HG02938 (cell line): ENCODE results near the gene UBQLN1.
"Not testable (repeated sequence)": the region's sequence is repeated elsewhere in the genome, so short reads cannot be mapped to it uniquely, and the experiment has no call there.

Experiments used
- ATAC-seq: cut with Tn5 transposase; IDR thresholded peaks from one replicate; pipeline ENCODE4 v1.9.1; 2021; ENCODE audit warnings: mild to moderate bottlenecking, moderate library complexity; ENCODE audit not compliant: unreplicated experiment

The UBQLN1 gene

GRCh38 chr9:83636813-83637212 is 70.9 kb downstream of the UBQLN1 start:
- ATAC-seq: no peak

- no peak for ATAC-seq
Observed at GRCh38 chr9:83633676-83634075, 74.1 kb downstream of the UBQLN1 start.

DNA sequence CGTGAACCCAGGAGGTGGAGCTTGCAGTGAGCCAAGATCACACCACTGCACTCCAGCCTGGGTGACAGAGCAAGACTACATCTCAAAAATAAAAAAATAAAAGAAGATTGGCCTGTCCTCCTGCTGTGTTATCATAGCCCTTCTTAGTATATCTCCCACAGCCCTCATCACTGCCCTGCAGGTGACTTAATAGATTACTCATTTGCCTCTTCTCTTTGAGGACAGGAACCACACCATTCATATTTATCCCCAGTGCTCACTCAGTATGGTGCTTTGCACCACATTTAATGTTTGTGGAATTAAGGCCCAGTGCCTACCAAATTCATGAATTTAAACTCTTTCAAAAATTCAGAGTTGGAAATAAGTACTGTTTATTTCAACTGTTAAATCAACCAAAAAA is 74.5 kb downstream of the UBQLN1 start:
- no peak for ATAC-seq

- ATAC-seq: no peak
Observed at GRCh38 chr9:83630938-83631457, 76.8 kb downstream of the UBQLN1 start.

- ATAC-seq: no peak
Observed at GRCh38 chr9:83629433-83630104, 78.2 kb downstream of the UBQLN1 start.

GRCh38 chr9:83628540-83628939 is 79.2 kb downstream of the UBQLN1 start:
- no peak for ATAC-seq

GRCh38 chr9:83625178-83625577 is 82.6 kb downstream of the UBQLN1 start:
- ATAC-seq: no peak

GRCh38 chr9:83623679-83624076 is 84.1 kb downstream of the UBQLN1 start:
- peak; percentile 27 for ATAC-seq

GRCh38 chr9:83622939-83623678 is 84.6 kb downstream of the UBQLN1 start, which contains the start of gene IDNK:
IDNK (plus strand) TSS chr9:83623143; CDS start chr9:83623172, 29 bp downstream.
- ATAC-seq: peak; percentile 81

DNA sequence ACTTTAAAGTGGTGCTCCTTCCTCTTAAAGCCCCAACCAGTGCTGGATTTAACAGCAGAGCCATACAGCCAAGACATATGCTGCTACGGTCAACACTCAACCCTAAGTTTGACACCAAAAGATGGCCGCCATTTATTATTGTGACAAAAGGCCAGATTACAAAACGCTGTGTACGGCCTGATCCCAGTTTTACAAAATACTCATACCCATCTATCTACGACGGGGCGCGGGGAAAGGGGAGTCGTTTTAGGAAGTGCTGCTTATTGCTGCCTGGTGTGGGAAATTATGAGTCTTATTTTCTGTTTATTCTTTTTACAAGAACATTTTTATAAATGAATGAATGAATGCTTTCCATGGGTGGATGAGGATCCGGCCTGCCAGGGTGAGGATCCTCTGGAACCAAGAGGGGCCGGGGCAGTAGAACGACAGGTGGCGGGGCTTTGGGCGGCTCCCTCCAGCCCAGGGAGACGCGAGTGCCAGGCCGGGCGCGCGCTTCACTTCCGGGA is 85.3 kb downstream of the UBQLN1 start:
- ATAC-seq: peak; percentile 48

GRCh38 chr9:83620841-83621636 is 86.7 kb downstream of the UBQLN1 start:
- no peak for ATAC-seq

DNA sequence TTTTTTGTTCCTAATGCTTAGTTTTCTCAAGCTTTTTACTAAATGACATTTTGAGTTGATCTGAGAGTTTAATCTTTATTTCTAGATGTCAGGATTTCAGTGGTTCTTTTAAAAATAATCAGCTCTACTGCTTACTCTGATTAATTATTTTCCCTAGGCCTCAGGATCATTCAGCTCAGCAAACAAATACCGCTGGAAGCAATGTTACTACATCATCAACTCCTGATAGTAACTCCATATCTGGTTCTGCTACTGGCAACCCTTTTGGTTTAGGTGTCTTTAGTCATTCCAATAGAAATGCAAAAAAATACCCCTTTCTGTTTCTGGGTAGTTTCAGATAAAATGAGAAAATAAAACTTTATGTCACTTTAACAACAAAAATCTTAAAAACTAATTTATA is 90.5 kb downstream of the UBQLN1 start:
- ATAC-seq: no peak

GRCh38 chr9:83613298-83613697 is 94.5 kb downstream of the UBQLN1 start:
- not testable (repeated sequence) for ATAC-seq
